RCC 7860 (cell line): Measurements from ENCODE around the gene PREX1.
"Not testable (repeated sequence)": the region's sequence is repeated elsewhere in the genome, so short reads cannot be mapped to it uniquely, and the experiment has no call there.

Experiments
- DNase-seq: peaks from one replicate; pipeline ENCODE4 v3.0.0-alpha.2; 2015; ENCODE audit warnings: low spot score
- FAIRE-seq: peaks from 2 replicates; lab custom pipeline; 2012; peaks lifted over from hg19 to GRCh38; lab: Jason Lieb, UNC

The PREX1 gene

GRCh38 chr20:48759631-48760245, 68.1 kb downstream of the PREX1 start:
- DNase-seq (no peak), FAIRE-seq (no peak)

DNA sequence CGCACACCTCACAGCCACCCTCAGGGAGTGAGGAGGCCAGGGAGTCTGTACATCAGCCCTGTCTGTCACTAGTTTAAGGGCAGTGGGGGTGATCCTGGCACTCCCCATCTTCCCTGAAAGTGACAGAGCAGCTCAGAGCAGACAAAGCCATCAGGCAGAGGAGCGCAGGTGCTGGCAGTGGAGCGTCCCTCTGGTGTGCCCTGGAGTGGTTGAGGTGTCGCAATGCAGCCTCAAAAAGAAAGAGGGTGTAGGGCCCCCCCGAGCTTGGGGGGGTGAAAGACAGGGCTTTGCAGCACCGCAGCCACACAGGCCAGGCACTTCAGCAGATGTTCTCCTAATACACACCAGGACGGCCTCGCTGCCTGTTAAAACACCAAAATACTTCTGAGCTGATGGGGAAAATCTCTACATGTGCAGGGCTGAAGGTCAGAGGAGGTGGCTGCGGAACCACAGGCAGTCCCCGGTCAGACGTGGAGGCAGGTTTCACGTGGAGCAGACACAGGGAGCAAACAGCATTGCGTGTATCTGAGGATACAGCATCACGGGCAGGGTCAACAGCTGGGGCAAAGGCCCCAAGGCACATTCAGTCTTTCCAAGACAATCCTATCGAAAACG, 69.5 kb downstream of the PREX1 start:
- FAIRE-seq (no peak), DNase-seq (no peak)

DNA sequence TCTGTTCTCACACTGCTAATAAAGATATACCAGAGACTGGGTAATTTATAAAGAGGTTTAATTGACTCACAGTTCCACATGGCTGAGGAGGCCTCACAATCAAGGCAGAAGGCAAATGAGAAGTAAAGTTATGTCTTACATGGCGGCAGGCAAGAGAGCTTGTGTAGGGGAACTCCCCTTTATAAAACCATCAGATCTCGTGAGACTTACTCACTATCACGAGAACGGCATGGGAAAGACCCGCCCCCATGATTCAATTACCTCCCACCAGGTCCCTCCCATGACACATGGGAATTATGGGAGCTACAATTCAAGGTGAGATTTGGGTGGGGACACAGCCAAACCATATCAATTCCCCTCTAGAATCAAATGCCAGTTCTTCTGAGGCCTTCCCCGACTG, 71.0 kb downstream of the PREX1 start:
- not testable (repeated sequence) for FAIRE-seq

DNA sequence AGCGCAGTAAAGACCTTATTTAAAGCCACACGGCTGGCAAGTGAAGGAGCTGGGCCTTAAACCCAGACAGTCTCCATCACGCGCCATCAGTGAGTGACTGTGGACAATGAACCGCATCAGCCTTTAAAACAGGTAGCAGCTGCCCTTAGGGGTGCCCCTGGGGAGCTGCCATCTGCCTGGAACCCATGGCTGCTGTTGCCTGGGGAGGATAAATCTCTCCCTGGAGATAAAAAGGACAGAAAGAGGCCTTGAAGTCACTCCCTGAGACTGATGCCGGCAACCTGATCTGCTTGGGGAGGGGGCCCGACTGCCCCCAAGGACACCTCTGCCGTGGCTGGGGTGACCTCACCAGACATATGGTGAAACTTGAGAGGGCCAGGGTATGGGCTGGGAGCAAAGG, 73.5 kb downstream of the PREX1 start:
- FAIRE-seq: no peak

More for the DNA sequence above, 71.0 kb downstream of the PREX1 start:
- not testable (repeated sequence) for DNase-seq

GRCh38 chr20:48752963-48753362, 74.8 kb downstream of the PREX1 start:
- FAIRE-seq (no peak), DNase-seq (no peak)

More for the DNA sequence above, 73.5 kb downstream of the PREX1 start:
- DNase-seq: no peak

DNA sequence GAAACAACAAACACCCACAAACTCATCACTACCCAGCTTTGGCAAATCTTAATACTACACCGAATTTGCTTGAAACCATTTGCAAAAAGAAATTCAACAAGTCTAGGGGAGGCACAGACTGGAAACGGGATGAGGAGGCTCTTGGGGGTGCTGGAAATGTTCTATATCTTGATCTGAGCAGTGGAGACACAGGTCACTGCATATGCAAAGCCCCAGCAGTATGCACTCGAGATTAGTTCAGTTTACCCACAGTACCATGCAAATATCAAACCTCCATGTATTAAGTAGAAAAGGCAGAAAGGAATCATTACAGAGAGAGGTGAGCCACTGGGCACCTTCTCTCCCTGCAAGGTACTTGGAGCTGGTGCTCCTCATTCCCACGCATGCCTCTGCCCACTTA, 75.9 kb downstream of the PREX1 start:
- DNase-seq (no peak), FAIRE-seq (no peak)

DNA sequence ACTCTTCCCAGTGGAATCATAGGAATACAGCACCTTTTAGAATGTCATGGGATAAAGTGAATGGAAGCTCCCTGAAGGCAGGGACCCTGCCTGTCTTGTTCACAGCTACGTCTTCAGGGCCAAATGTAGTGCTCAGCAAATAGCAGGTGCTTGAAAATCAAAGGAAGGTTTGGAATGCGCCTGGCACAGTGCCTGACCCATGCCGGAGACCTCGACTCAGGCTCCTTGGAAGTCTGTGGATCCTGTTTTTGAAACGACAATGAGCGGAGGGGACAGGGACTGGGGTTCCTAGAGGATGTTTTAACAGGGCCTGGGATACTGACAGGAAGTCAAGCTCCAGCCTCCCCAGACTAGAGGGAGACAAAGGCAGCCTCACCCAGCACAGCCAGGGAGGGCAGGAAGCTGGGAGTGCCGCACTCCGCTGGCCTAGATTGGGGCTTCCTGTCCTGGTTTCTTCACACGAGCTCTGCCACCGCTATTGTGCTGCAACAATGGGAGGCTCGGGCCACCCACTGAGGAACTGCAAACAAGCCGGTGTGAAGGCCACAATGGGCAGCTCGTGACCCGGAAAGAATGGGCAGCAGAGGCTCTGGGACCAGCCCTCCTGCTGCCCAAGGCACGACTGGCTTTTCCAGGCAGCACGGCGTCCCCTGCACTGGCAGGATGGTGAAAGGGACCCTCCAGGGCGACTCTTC, 76.7 kb downstream of the PREX1 start:
- FAIRE-seq: no peak
- no peak for DNase-seq

- DNase-seq (no peak), FAIRE-seq (no peak)
These were observed 77.4 kb downstream of the PREX1 start for GRCh38 chr20:48750376-48750775.

GRCh38 chr20:48749437-48749836, 78.4 kb downstream of the PREX1 start:
- FAIRE-seq (no peak), DNase-seq (no peak)

DNA sequence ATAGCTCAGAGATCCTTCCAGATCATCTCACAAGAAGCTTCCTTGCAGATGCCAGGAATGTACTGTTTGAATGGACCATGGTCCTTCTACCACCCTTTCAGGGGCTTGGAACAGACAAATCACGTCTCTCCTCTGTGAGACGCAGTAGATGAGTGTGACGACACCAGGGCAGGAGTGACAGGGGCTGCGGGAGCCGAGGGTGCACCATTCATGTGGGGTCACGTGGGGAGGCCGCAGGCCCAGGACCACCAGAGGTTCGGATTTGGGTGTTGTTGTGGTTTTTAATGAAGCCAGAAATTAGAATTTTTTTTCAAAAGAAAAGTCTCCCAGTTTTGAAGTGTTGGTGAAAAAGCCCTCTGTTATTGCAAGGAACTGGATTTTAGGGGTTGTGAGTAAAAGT, 79.2 kb downstream of the PREX1 start:
- no peak for DNase-seq
- no peak for FAIRE-seq

DNA sequence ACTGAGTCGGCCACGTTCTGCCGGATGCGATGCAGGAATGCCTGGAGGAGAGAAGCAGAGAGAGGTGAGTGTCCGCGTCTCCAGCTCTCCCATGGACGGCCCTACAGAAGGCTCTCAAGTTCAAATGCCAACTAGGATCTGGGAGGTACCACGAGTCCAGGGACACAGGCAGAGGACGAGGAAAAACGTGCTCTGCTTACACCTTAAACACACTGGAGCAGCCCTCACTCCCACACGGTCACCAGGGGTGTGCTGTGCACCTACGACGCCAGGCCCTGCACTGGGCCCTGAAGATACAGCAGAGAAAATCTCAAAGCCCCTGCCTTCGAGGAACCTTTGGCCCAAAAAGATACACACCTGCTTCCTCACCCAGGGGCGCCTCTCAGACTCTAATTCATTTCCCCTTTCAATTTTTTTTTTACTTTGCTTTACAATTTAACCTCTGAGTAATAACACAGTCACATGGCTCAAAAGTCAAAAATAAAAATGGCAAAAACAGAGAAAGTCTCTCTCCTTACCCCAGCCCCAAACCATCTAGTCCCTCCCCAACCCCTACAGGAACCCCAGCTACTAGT, 79.9 kb downstream of the PREX1 start:
- no peak for DNase-seq
- FAIRE-seq: no peak

DNA sequence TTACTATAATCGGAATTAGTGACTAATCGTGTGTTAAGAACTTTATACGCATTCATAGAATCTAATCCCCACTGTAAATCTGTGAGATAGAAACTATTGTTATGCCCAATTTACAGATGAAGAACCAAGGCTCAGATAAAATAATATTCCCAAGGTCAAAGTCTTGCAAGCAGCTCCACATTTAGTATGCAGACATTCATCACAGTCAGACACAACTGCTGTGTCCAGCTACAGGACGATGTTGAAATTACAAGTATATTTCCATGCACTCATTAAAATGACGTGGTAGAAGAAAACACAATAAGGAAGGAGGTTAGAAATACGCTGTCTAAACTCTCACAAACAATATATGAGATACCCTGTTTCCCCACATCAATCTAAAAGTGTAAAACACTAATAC, 82.5 kb downstream of the PREX1 start:
- DNase-seq: no peak
- no peak for FAIRE-seq

- FAIRE-seq: no peak
- no peak for DNase-seq
These were observed 83.3 kb downstream of the PREX1 start for GRCh38 chr20:48744515-48744914.

DNA sequence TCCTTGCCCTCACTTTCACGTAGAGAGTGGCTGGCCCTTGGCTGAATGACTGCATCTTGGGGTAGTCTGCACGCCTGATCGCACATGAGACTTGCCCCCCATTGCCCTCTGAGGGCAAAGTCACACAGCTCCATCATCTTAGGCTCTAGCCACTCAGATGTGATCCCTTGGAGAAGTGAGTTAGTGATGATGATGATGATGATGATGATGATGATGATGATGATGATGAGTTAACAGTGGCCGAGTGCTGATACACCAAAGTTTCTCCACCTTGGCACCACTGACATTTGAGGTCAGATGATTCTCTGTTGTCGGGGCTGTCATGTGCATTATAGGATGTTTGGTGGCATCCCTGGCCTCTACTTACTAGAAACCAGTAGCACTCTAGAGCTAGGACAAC, 84.0 kb downstream of the PREX1 start:
- no peak for DNase-seq
- no peak for FAIRE-seq

DNA sequence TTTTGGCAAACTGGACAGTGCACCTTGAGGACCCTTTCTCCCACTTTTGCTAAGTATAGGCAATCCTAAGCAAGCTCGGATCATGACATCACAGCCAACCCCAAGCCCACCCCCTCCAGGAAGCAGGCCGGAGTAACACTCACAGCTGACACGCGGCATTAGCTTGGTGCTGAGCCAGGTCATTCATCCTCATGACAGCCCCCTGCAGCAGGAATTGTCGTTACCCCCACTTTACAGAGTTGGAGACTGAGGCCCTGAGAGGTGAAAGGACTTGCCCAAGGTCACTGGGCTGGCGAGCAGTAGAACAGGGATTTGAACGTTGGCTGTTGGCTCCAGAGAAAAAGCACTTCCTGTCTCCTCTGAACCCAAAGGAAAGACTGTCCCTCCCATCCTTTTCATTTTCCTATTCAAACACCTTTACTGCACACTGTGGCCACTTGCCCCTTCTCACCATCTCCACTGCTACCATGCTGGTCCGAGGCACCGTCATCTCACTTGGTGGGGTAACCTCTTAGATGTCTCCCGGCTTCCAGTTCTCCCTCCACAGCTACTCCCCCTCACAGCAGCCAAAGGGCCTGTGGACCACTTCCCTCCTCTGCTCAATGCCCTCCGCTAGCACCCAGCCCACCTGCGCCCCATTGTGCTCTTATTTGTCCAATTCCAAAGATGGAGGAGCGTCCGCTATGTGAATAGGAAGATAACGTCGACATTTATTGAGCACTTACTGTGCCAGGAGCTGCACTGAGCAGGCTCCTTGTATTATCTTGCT, 84.7 kb downstream of the PREX1 start:
- DNase-seq (no peak), FAIRE-seq (no peak)

GRCh38 chr20:48742233-48742632, 85.6 kb downstream of the PREX1 start:
- FAIRE-seq: no peak
- DNase-seq: no peak

DNA sequence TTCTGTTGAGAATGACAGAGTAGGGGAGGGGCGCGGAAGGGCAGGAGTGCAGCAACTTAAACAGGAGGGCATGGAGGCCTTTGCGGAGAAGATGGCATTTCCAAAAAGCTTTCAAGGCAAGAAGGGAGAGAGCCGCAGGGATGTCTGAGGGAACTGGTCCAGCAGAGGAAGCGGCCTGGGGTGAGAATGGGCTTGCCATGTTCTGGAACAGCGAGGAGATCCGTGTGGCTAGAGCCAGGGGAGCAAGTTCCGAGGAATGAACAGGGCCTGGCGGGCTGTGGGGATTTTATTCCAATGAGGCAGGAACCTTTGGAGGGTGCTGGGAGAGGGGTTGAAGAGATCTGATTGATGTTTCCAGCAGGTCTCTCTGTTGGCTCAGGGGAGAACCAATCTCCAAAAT, 86.1 kb downstream of the PREX1 start:
- FAIRE-seq (no peak), DNase-seq (no peak)

DNA sequence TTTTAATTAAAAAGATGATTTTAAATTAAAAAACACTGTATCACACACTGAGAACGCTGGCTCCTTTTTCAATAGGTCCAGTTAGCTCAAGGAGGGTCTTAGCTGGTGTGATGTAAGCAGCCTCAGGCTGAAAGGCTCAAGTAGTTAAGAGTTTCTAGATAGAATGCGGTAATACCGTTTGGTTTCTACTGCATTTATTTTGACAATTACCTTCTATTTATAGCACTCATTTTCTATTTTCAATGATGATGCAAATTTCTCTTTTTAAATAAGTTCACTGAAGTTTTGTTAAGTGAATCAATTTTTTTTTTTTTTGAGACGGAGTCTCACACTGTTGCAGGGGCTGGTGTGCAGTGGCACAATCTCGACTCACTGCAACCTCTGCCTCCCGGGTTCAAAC, 87.1 kb downstream of the PREX1 start:
- DNase-seq: no peak
- FAIRE-seq: no peak

DNA sequence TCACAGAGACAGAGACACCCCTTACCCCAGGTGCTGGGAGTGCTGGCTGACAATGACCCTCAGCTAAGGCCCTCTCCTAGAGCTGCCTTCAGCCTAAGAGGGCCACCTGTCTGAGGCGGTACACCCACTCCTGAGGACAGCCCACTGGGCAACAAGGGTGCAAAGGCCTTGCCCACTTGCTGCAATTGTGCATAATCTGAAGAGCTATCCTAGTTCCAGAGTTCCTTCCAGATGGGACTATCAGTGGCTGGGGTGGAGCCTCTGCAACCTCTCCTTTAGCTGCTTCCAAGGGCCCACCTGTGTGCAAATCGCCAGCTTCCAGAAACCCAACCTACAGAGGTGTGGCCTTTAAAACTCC, 87.5 kb downstream of the PREX1 start:
- DNase-seq: no peak
- FAIRE-seq: no peak

DNA sequence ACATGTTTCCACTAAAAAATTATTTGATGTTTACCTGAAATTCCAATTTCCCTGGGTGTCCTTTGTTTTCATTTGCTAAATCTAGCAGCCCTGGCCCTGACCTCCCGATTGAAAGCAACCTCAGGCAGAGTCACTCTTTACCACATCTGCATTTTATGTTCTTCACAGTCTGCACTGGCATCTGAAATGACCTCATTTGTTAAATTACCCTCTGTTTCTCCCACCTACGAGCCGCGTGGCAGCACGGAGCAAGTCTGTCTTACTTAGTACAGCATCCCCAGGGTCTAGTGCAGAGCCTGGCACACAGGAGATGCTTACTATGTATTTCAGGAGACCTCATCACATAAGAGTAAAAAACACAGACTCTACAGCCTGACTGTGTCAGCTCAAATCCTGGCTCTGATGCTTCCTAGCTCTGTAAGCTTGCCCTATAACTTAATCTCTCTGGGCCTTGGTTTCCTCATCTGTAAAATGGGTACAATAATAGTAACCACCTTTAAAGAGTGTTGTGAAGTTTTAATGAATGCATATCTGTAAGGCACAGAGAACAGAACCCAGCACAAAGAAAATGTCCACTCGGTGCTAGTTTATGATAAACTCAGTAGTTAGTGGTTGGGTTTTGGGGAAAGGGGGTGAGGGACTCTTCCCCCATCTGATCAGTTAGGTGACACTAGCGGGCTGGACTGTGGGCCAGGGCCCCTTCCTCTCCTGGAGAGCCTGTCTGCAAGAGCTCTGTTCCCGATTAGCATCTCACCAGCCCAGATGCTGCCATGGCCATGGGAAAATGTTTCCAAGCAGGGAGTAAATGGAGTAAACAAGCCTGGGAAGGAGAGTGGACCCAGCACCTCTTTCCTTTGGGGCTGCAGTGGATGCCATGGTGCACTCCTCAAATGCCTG, 88.2 kb downstream of the PREX1 start:
- no peak for DNase-seq
- no peak for FAIRE-seq
